Measurements from ENCODE around the gene MTIF3.

MTIF3 gene

DNA sequence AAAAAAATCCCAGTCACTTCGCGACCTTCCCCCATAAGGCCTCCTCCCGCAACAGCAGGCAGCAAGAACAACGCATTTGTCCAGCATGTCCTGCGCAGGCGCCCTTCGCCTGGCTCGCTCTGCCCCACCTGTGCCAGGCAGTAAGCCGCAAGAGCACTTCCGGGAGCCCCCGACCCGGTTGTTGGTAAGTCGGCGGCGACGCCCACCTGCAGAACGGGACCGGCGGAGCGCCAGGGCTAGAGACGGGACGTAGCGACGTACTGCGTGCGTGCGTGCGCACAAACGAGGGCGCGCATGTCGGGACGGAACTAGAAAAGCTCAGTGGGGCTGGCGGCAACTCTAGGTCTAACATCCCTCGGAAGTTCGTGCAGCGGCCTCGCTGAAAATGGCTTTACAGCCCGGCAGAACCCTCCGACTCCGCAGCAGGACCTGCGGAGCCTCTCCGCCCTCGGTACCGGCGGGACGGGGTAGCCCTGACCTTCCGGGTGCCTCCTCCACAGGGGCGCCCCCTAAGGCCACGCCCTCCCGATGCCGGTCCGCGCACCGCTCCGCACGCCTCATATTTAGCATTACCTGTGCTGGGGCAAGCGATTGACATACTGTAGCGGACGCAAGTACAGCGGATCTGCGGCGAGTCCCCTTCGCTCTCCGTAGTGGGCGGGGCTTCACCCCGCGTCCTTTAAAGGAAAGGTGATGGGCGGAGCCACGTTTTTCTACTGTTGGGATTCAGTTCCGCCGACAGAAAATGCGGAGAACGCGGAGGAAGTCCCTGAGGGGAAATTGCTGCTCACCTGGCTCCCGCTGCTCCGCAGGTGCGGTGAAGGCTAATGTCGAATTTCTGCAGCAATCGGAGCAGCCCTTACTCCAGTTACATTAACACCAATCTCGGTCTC, at the start of gene MTIF3:
Gene MTIF3, minus strand, starts transcription at position 629 of the 893 bp plus-strand sequence. CDS start 10,116 bp downstream, outside the sequence.
- peak; percentile 88 to 97 (median 93) for DNase-seq (ENCODE audit: low read depth in 3 of 3)

- no peak for DNase-seq (ENCODE audit: low read depth in 3 of 3)
Measured at GRCh38 chr13:27497563-27498230, 47.3 kb upstream of the MTIF3 start.

GRCh38 chr13:27496536-27497273, 46.3 kb upstream of the MTIF3 start:
- DNase-seq (ENCODE audit: low read depth in 3 of 3), result no peak

DNA sequence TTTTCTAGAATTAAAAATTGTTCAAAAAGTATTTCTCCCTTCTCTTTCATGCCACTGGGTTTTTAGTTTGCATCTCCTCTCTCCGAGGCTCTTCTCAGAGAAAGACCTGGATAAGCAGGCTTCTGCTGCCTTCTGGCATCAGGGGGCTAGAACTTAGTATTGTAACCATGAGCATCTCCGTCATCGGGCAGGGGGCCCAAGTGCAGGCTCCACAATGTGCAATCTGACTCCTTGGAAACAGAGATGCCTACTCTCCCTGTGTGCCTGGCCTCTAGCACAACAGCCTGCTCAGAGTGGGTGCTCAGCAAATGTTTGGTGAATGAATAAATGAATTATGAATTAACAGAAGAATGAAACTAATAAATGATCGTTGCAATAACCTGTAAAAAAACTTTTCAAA, 45.6 kb upstream of the MTIF3 start:
- no peak for DNase-seq (ENCODE audit: low read depth in 3 of 3)

- DNase-seq (ENCODE audit: low read depth in 3 of 3), result no peak
Measured at GRCh38 chr13:27495551-27495950, 45.2 kb upstream of the MTIF3 start.

DNA sequence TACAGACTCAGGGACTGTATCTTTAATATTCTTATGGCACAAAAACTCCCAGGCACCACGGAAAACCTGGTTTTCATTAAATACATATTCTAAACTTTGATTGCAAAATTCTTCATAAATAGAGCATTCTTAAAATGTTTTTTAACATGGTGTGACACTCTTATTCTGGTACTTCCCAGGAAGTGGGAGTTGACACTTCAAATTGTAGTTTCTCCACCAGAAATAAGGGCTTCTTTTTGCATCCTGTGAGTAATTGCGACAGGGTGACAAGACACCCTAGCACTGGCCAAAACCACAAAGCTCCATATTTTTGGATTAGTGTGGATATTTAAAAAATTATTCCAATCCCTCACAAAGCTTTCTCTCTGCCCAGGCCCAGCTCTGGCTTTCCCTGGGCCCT, 43.6 kb upstream of the MTIF3 start:
- DNase-seq (ENCODE audit: low read depth in 3 of 3), result no peak

GRCh38 chr13:27489456-27489855, 39.1 kb upstream of the MTIF3 start:
- no peak for DNase-seq (ENCODE audit: low read depth in 3 of 3)

- DNase-seq (ENCODE audit: low read depth in 3 of 3), result no peak
Measured at GRCh38 chr13:27487776-27488175, 37.4 kb upstream of the MTIF3 start.

DNA sequence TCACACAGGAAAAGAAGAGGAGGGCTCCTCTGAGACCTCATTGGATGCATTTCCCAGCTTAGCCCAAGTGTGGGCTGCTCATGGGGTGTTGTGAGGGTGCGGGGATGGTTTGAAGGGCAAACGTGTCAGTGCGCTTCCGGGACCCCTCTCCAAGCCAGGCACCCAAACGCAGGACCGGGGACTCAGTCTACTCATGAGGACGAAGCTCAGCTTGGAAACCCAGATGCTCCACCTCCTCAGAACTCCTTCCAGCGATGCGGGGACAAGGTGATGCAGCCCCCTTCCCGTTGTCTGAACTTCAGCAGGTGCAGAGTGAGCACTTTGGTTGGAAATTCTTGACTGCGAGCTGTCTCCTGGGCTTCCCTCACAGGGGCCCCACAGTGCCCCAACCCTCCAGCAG, 33.1 kb upstream of the MTIF3 start:
- no peak for DNase-seq (ENCODE audit: low read depth in 3 of 3)

DNA sequence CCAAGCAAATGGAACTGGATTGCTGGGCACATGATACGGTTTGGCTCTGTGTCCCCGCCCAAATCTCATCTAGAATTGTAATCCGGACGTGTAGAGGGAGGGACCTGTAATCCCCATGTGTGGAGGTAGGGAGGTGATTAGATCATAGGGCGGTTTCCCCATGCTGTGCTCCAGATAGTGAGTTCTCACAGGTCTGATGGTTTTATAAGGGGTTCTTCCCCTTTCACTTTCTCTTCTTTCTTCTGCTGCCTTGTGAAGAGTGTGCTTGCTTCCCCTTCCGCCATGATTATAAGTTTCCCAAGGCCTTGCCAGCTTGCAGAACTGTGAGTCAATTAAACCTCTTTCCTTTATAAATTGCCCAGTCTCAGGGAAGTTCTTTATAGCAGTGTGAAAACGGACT, 32.6 kb upstream of the MTIF3 start:
- no peak for DNase-seq (ENCODE audit: low read depth in 3 of 3)

- DNase-seq (ENCODE audit: low read depth in 3 of 3), result no peak
Measured at GRCh38 chr13:27481766-27482165, 31.4 kb upstream of the MTIF3 start.

GRCh38 chr13:27476943-27477703, 26.8 kb upstream of the MTIF3 start:
- DNase-seq (ENCODE audit: low read depth in 3 of 3), result no peak

DNA sequence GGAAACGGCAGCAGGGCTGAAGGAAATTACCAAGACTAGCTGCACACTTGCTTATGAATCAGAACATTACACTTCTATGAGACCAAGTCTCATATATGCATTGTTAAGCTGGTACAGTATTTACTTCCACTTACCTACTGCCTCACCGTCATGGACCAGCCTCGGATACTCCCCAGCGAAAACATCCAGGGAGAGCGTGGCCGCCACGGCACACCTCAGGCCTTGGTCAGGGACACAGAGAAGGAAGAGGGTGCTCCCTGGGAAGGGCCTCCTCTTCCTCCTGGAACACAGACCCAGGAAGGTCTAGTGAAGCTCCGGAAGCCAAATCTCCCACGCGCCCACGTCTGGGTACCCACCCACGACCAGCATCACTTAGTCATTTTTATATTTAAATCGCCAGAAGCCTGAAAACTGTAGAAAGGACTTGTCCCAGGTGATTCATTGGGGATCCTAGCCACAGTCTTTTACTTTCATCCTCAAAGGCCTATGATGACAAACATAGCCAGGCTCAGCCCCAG, 24.4 kb upstream of the MTIF3 start:
- no peak for DNase-seq (ENCODE audit: low read depth in 3 of 3)

- no peak for DNase-seq (ENCODE audit: low read depth in 3 of 3)
Measured at GRCh38 chr13:27472941-27473340, 22.6 kb upstream of the MTIF3 start.

DNA sequence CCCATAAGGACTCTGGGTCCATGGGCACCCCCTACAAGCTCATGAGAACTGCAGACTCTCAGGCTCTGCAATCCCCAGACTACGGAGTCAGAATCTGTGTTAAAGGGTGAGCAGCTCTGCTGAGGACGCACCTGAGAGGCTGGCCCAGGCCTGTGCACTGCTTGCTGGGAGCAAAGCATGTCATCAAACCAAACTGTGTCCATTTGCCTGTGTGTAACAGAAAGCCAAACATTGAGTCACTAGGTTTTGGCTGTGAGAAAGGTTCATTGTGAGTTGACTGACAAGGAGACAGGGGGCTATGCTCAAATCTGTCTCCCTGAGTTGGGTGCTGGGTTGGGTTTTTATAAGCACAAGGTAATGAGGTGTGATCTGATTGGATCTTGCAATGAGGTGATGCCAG, 22.1 kb upstream of the MTIF3 start:
- no peak for DNase-seq (ENCODE audit: low read depth in 3 of 3)

- DNase-seq (ENCODE audit: low read depth in 3 of 3), result no peak
Measured at GRCh38 chr13:27470075-27470820, 19.9 kb upstream of the MTIF3 start.

- no peak for DNase-seq (ENCODE audit: low read depth in 3 of 3)
Measured at GRCh38 chr13:27466513-27466912, 16.1 kb upstream of the MTIF3 start.

DNA sequence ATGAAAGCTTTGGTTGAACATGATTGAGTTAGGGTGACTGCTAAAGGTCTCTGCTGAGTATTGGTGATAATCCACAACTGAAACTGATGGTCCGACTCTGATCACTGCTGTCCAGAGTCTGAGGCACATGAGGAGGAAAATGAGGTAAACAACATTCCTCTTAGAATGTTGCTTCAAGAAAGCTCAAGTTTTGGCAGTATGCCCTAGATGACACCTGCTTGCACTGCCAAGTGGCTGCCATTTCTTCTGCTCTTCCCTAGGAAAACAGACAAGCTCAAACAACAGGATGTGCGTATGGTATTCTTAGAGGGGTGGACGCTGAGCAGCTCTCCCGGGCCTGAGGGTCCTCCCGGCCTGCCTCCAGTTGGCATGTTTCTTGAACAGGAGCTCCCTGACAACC, 15.2 kb upstream of the MTIF3 start:
- DNase-seq (ENCODE audit: low read depth in 3 of 3), result no peak

GRCh38 chr13:27463500-27463899, 13.1 kb upstream of the MTIF3 start:
- no peak for DNase-seq (ENCODE audit: low read depth in 3 of 3)

- DNase-seq (ENCODE audit: low read depth in 3 of 3), result no peak
Measured at GRCh38 chr13:27461940-27462584, 11.7 kb upstream of the MTIF3 start.
